Upper lobe of left lung (tissue), 4 donors: ENCODE measurements around the gene TLK1.

ENCODE experiments used
- CTCF ChIP-seq, 6 experiments: fragments of 450-650 bp in 4 of 6; fragments of 200-600 bp in 2 of 6; sonication (generic) in 2 of 6; IDR thresholded peaks; one replicate each; pipeline ENCODE4 v1.5.1; 2016 to 2019; ENCODE audit warnings: antibody characterized with exemption in 6 of 6
- POLR2AphosphoS5 ChIP-seq, 2 donors: sonication (generic); formaldehyde crosslinking; IDR thresholded peaks; one replicate each; pipeline ENCODE4 v1.5.1; 2017; ENCODE audit warnings: antibody characterized with exemption in 2 of 2

GRCh38 chr2:171158790-171159371 lies 1.8 kb downstream of the TLK1 start:
- no peak for TF ChIP-seq CTCF (IDR thresholded peaks at IDR 0.05)
- TF ChIP-seq POLR2AphosphoS5 (IDR thresholded peaks at IDR 0.05), result no peak
